Fibroblast of pulmonary artery (primary cell): ENCODE results near the gene WNT7B.

ENCODE experiments used
- DNase-seq: peaks from one replicate; pipeline ENCODE4 v3.0.0-alpha.2; 2010; ENCODE audit warnings: low read depth
- H3K4me3 ChIP-seq: replicated peaks from 2 replicates; pipeline ENCODE4 v1.5.1; 2011; ENCODE audit warnings: low read depth, mild to moderate bottlenecking, control low read depth, low read length, moderate library complexity
- CTCF ChIP-seq: IDR thresholded peaks from 2 replicates; pipeline ENCODE4 v1.5.1; 2011; ENCODE audit warnings: mild to moderate bottlenecking, control low read depth, low read length, inconsistent platforms; ENCODE audit errors: missing control alignments

Gene WNT7B

GRCh38 chr22:45888221-45889092 is 88.5 kb downstream of the WNT7B start:
- no peak for TF ChIP-seq CTCF
- DNase-seq = no peak
- no peak overlapping the region for H3K4me3 ChIP-seq

- H3K4me3 ChIP-seq = no peak overlapping the region
- no peak for DNase-seq
- no peak for TF ChIP-seq CTCF
Observed at GRCh38 chr22:45887202-45888131, 89.5 kb downstream of the WNT7B start.

DNA sequence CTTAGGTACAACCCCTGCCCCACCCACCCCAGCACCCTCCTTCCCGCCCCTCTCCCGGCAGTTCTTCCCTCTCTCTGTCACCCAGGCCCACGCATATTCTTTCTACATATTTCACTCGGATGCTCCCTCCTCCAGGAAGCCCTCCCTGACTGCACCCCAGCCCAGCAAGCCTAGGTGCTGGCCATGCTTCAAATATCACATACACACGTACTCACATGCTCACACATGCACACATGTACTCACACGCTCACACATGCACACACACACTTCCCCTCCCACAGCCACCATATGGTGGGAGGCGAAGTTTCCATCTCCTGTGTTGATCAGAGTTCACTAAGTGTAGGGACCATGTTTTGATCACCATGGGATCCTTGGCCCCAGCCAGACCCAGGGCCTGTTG is 90.4 kb downstream of the WNT7B start:
- DNase-seq = no peak
- TF ChIP-seq CTCF = no peak
- H3K4me3 ChIP-seq = no peak overlapping the region

GRCh38 chr22:45885941-45886395 is 91.0 kb downstream of the WNT7B start:
- no peak for DNase-seq
- no peak overlapping the region for H3K4me3 ChIP-seq
- no peak for TF ChIP-seq CTCF

DNA sequence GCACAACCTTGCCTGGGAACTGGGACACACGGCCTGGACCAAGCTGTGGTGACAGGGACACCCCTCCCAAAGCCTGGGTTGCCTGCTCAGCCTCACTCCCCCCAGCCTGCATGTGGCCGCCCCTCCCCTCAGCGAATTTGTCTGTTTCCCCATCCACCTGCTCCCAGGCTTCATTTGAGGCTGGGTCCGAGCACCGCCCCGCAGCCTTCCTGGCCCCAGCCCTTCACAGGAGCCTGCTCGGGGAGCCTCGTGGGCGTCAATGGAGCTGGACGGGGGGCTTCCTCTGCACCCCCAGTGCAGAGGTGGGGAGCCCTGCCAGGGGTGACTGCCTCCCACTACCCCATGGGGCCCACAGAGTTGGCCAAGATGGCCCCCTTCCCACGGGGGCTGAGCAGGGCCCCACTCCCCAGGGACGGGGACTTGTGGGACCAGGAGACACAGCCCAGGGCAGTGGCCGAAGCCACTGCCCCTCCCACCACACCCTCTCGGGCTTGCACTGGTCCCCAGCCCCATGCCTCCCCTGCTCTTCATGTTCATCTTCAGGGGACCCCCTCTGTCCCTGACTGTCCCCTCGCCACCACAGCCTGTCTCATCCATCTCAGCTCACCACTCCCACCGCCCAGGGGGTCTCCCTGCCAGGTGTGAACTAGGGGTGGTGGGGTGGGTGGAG is 91.7 kb downstream of the WNT7B start:
- DNase-seq = no peak
- H3K4me3 ChIP-seq = no peak overlapping the region
- no peak for TF ChIP-seq CTCF

GRCh38 chr22:45884201-45885062 is 92.5 kb downstream of the WNT7B start:
- no peak overlapping the region for H3K4me3 ChIP-seq
- no peak for DNase-seq
- TF ChIP-seq CTCF = no peak
